Esophagus (tissue), 2 donors: Measurements from ENCODE around the gene PRSS21. TPM values are rescaled to one million over a fixed set of nuclear protein-coding genes. Genes with fewer than 3 reads are reported as not detected.

Experiments
- H3K27ac ChIP-seq, 2 donors: one replicate each; pipeline ENCODE4 v1.5.1; 2013; ENCODE audit warnings: low read depth in 2 of 2, mild to moderate bottlenecking in 2 of 2, inconsistent platforms in 1 of 2, low read length in 1 of 2, moderate library complexity in 1 of 2
- H3K27me3 ChIP-seq, 2 donors: one replicate each; pipeline ENCODE4 v1.6.1; 2013; ENCODE audit warnings: low read length in 2 of 2, control low read depth in 1 of 2, mild to moderate bottlenecking in 1 of 2; ENCODE audit not compliant: insufficient read depth in 2 of 2, control insufficient read depth in 1 of 2
- H3K36me3 ChIP-seq, 2 donors: one replicate each; pipeline ENCODE4 v1.6.1; 2013; ENCODE audit warnings: low read length in 1 of 2; ENCODE audit not compliant: control insufficient read depth in 2 of 2, insufficient read depth in 2 of 2
- H3K4me1 ChIP-seq, 2 donors: one replicate each; pipeline ENCODE4 v1.6.1; 2013; ENCODE audit warnings: low read length in 1 of 2; ENCODE audit not compliant: control insufficient read depth in 2 of 2, insufficient read depth in 2 of 2
- H3K4me3 ChIP-seq, 2 donors: one replicate each; pipeline ENCODE4 v1.5.1; 2013; ENCODE audit warnings: low read length in 2 of 2, mild to moderate bottlenecking in 2 of 2, low read depth in 1 of 2, moderate library complexity in 1 of 2
- H3K9me3 ChIP-seq, 2 donors: one replicate each; pipeline ENCODE4 v1.6.1; 2013; ENCODE audit warnings: mild to moderate bottlenecking in 2 of 2, low read depth in 1 of 2, low read length in 1 of 2, moderate library complexity in 1 of 2; ENCODE audit not compliant: control insufficient read depth in 2 of 2, insufficient read depth in 1 of 2
- WGBS, 2 donors: extraction: QIAGEN DNeasy Blood & Tissue Kit; methylation state at CpG; one replicate each; pipeline ENCODE4 v1.1.7; 2013; 5-methylcytosine and 5-hydroxymethylcytosine counted together
- polyA plus RNA-seq, 2 donors: library from polyadenylated mRNA; stranded (reverse); fragments of 200-250 nt; gene quantifications; one replicate each; pipeline ENCODE4 v1.2.3, GENCODE V29; 2013
- donor health status: healthy with polysubstance abuse.
- donor health status: Bipolar disorder and iron deficiency.

The PRSS21 gene
- polyA plus RNA-seq, 2 donors: 0.86 to 1.8 TPM

GRCh38 chr16:2830355-2830695 is 13.3 kb downstream of the PRSS21 start:
- Histone ChIP-seq H3K4me3 (no peak overlapping the region), H3K9me3 (no peaks in the 10 kb centered on the region), H3K27ac (no peak overlapping the region), H3K4me1 (peaks cover 0 to 3% of the 10 kb centered on the region in 2 donors), H3K36me3 (no peaks in the 10 kb centered on the region), H3K27me3 (no peaks in the 10 kb centered on the region)
- WGBS, 2 donors: 61 to 78% methylated on average over 5 of the region's 5 CpGs

- H3K36me3 ChIP-seq: no peaks in the 10 kb centered on the region
- peaks cover 0 to 9% of the 10 kb centered on the region in 2 donors for H3K4me1 ChIP-seq
- H3K27ac ChIP-seq: no peak overlapping the region
- WGBS, 2 donors: 77 to 81% methylated on average over 15 of the region's 15 CpGs
- no peak overlapping the region for H3K4me3 ChIP-seq
- no peaks in the 10 kb centered on the region for H3K9me3 ChIP-seq
- no peaks in the 10 kb centered on the region for H3K27me3 ChIP-seq
These were observed 14.2 kb downstream of the PRSS21 start for GRCh38 chr16:2831203-2831602.

- peaks cover 0 to 6% of the 10 kb centered on the region in 2 donors for H3K4me1 ChIP-seq
- H3K4me3 ChIP-seq: no peak overlapping the region
- 71 to 75% methylated on average over 7 of the region's 7 CpGs for WGBS, 2 donors
- H3K27me3 ChIP-seq: no peaks in the 10 kb centered on the region
- H3K27ac ChIP-seq: no peak overlapping the region
- H3K9me3 ChIP-seq: no peaks in the 10 kb centered on the region
- H3K36me3 ChIP-seq: no peaks in the 10 kb centered on the region
These were observed 16.7 kb downstream of the PRSS21 start for GRCh38 chr16:2833776-2834175.

- WGBS, 2 donors: 93% methylated on average over 3 of the region's 3 CpGs
- Histone ChIP-seq H3K27me3 (no peaks in the 10 kb centered on the region), H3K9me3 (no peaks in the 10 kb centered on the region), H3K4me1 (peaks cover 0 to 6% of the 10 kb centered on the region in 2 donors), H3K4me3 (no peak overlapping the region), H3K27ac (no peak overlapping the region), H3K36me3 (no peaks in the 10 kb centered on the region)
These were observed 17.9 kb downstream of the PRSS21 start for GRCh38 chr16:2834968-2835367.

- H3K27me3 ChIP-seq: no peaks in the 10 kb centered on the region
- H3K4me1 ChIP-seq: peaks cover 0 to 6% of the 10 kb centered on the region in 2 donors
- H3K4me3 ChIP-seq: no peak overlapping the region
- no peaks in the 10 kb centered on the region for H3K9me3 ChIP-seq
- WGBS, 2 donors: 33 to 39% methylated on average over 22 of the region's 22 CpGs
- H3K27ac ChIP-seq: peak overlapping the region; percentile 29 to 62
- H3K36me3 ChIP-seq: no peaks in the 10 kb centered on the region
These were observed 18.8 kb downstream of the PRSS21 start for GRCh38 chr16:2835638-2836493.

- Histone ChIP-seq H3K4me3 (no peak overlapping the region), H3K27ac (no peak overlapping the region), H3K9me3 (no peaks in the 10 kb centered on the region), H3K27me3 (no peaks in the 10 kb centered on the region), H3K4me1 (peaks cover 3 to 6% of the 10 kb centered on the region in 2 donors), H3K36me3 (no peaks in the 10 kb centered on the region)
- 68 to 74% methylated on average over 13 of the region's 13 CpGs for WGBS, 2 donors
These were observed 19.8 kb downstream of the PRSS21 start for GRCh38 chr16:2836646-2837508.

- H3K27me3 ChIP-seq: no peaks in the 10 kb centered on the region
- H3K4me3 ChIP-seq: no peak overlapping the region
- peaks cover 3 to 12% of the 10 kb centered on the region in 2 donors for H3K4me1 ChIP-seq
- H3K27ac ChIP-seq: no peak overlapping the region
- H3K36me3 ChIP-seq: no peaks in the 10 kb centered on the region
- H3K9me3 ChIP-seq: no peaks in the 10 kb centered on the region
- WGBS, 2 donors: 4 to 8% methylated on average over 12 of the region's 12 CpGs
These were observed 21.9 kb downstream of the PRSS21 start for GRCh38 chr16:2838928-2839327.

GRCh38 chr16:2839650-2840450 is 22.8 kb downstream of the PRSS21 start:
- H3K36me3 ChIP-seq: no peaks in the 10 kb centered on the region
- H3K4me1 ChIP-seq: peaks cover 3 to 12% of the 10 kb centered on the region in 2 donors
- H3K27me3 ChIP-seq: no peaks in the 10 kb centered on the region
- 85 to 88% methylated on average over 15 of the region's 15 CpGs for WGBS, 2 donors
- no peak overlapping the region for H3K4me3 ChIP-seq
- no peak overlapping the region for H3K27ac ChIP-seq
- no peaks in the 10 kb centered on the region for H3K9me3 ChIP-seq

- peaks cover 3 to 9% of the 10 kb centered on the region in 2 donors for H3K4me1 ChIP-seq
- H3K27me3 ChIP-seq: no peaks in the 10 kb centered on the region
- 77 to 82% methylated on average over 11 to 12 of the region's 12 CpGs for WGBS, 2 donors
- H3K4me3 ChIP-seq: no peak overlapping the region
- H3K27ac ChIP-seq: no peak overlapping the region
- no peaks in the 10 kb centered on the region for H3K9me3 ChIP-seq
- no peaks in the 10 kb centered on the region for H3K36me3 ChIP-seq
These were observed 23.9 kb downstream of the PRSS21 start for GRCh38 chr16:2840914-2841313.
